OCI-LY1 (cell line): Measurements from ENCODE around the gene IQCK.

ENCODE experiments used
- EZH2 ChIP-seq: fragments of 200-600 bp; sonication (generic), shearing (Covaris generic); IDR thresholded peaks from 2 replicates; pipeline ENCODE4 v1.8.0; 2017; ENCODE audit warnings: borderline replicate concordance, mixed run types, mild to moderate bottlenecking, antibody characterized with exemption, low read length, moderate library complexity, mixed read lengths
- TF ChIP-seq, protein P1 (sequence below): fragments of 200-600 bp; sonication (generic), shearing (Covaris generic); IDR thresholded peaks from 2 replicates; pipeline ENCODE4 v1.5.1; 2017; ENCODE audit warnings: mild to moderate bottlenecking, antibody characterized with exemption, low read length, moderate library complexity, mixed read lengths

DNA sequence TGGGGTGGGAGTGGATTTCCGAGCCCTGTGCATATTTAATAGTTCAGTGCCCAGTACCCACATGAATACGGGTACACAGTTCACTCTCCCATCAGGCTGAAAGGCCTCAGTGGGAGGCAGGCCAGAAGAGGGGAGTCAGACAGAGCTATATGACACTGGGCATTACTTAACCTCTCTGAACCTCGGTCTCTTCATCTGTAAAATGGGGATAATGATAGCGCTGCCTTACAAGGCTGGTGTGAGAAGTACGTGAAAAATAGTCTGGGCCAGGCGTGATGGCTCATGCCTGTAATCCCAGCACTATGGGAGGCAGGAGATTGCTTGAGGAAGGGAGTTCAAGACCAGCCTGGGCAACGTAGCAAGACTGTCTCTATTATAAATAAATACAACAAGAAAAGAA lies 163.0 kb downstream of the IQCK start:
- TF ChIP-seq, protein P1, sequence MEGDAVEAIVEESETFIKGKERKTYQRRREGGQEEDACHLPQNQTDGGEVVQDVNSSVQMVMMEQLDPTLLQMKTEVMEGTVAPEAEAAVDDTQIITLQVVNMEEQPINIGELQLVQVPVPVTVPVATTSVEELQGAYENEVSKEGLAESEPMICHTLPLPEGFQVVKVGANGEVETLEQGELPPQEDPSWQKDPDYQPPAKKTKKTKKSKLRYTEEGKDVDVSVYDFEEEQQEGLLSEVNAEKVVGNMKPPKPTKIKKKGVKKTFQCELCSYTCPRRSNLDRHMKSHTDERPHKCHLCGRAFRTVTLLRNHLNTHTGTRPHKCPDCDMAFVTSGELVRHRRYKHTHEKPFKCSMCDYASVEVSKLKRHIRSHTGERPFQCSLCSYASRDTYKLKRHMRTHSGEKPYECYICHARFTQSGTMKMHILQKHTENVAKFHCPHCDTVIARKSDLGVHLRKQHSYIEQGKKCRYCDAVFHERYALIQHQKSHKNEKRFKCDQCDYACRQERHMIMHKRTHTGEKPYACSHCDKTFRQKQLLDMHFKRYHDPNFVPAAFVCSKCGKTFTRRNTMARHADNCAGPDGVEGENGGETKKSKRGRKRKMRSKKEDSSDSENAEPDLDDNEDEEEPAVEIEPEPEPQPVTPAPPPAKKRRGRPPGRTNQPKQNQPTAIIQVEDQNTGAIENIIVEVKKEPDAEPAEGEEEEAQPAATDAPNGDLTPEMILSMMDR, result no peak
- TF ChIP-seq EZH2, result no peak
